B cell (primary cell): ENCODE results near the gene FADS1. TPM values are rescaled to one million over a fixed set of nuclear protein-coding genes. Genes with fewer than 3 reads are reported as not detected.

Source experiments
- ATAC-seq: fragments of 200-7000 bp; cut with Tn5 transposase; one replicate; pipeline ENCODE4 v1.10.0; 2021; ENCODE audit warnings: low read depth, mild to moderate bottlenecking, moderate number of reproducible peaks, moderate library complexity
- CTCF ChIA-PET: fragments of 350-600 bp; sonication (Branson Sonifier 250); formaldehyde crosslinking; loops from one replicate; lab custom pipeline; 2021; ENCODE audit warnings: antibody characterized with exemption, inconsistent platforms; lab: Charles Lee
- POLR2A ChIA-PET: fragments of 350-600 bp; sonication (Branson Sonifier 250); formaldehyde crosslinking; loops from one replicate; lab custom pipeline; 2021; ENCODE audit warnings: antibody characterized with exemption; lab: Charles Lee
- DNase-seq: peaks from one replicate; pipeline ENCODE4 v3.0.0; 2013
- H2AFZ ChIP-seq: 2 replicates; pipeline ENCODE4 v1.6.1; 2012; ENCODE audit warnings: mild to moderate bottlenecking, low read depth, low read length; ENCODE audit not compliant: insufficient read depth, poor library complexity, severe bottlenecking
- H3K27ac ChIP-seq, 2 donors: 1 replicate in 1 of 2; 2 replicates in 1 of 2; pipeline ENCODE4 v1.5.1; 2012 to 2013; ENCODE audit warnings: low read length in 2 of 2, mild to moderate bottlenecking in 2 of 2, moderate library complexity in 1 of 2
- H3K27me3 ChIP-seq, 4 experiments: fragments of 200-600 bp in 1 of 4; sonication (generic) in 1 of 4; replicated peaks in 1 of 4; 1 replicate in 2 of 4; 2 replicates in 2 of 4; pipeline versions ENCODE4 v1.6.1 to v1.7.0; 2013 to 2016; ENCODE audit warnings: low read length in 3 of 4, mild to moderate bottlenecking in 2 of 4, mixed read lengths in 1 of 4, moderate library complexity in 1 of 4; ENCODE audit not compliant: insufficient read depth in 4 of 4, control insufficient read depth in 3 of 4; ENCODE audit errors: control extremely low read depth in 1 of 4
- H3K36me3 ChIP-seq, 2 experiments: replicated peaks in 1 of 2; 1 replicate in 1 of 2; 2 replicates in 1 of 2; pipeline versions ENCODE4 v1.6.1 to v1.7.1; 2013; ENCODE audit warnings: low read length in 1 of 2; ENCODE audit not compliant: insufficient read depth in 2 of 2, control insufficient read depth in 1 of 2; ENCODE audit errors: control extremely low read depth in 1 of 2, extremely low read depth in 1 of 2
- H3K4me1 ChIP-seq, 2 donors: fragments of 200-600 bp in 1 of 2; sonication (generic) in 1 of 2; 1 replicate in 1 of 2; 2 replicates in 1 of 2; pipeline versions ENCODE4 v1.5.1 to v1.6.1; 2013 to 2017; ENCODE audit warnings: low read length in 2 of 2; ENCODE audit not compliant: control insufficient read depth in 2 of 2, insufficient read depth in 2 of 2
- H3K4me2 ChIP-seq: replicated peaks from 2 replicates; pipeline ENCODE3; 2012; ENCODE audit warnings: mild to moderate bottlenecking, low read depth, low read length; ENCODE audit not compliant: poor library complexity, severe bottlenecking
- H3K4me3 ChIP-seq, 5 experiments: fragments of 200-600 bp in 1 of 5; sonication (generic) in 1 of 5; 1 replicate in 3 of 5; 2 replicates in 2 of 5; pipeline versions ENCODE4 v1.5.1 to v1.7.0; 2011 to 2016; ENCODE audit warnings: low read length in 4 of 5, mild to moderate bottlenecking in 4 of 5, low read depth in 2 of 5, control low read depth in 1 of 5, moderate library complexity in 1 of 5; ENCODE audit not compliant: insufficient read depth in 1 of 5; ENCODE audit errors: control extremely low read depth in 1 of 5, extremely low read depth in 1 of 5
- H3K79me2 ChIP-seq: fragments of 200-600 bp; sonication (generic); one replicate; pipeline ENCODE4 v1.6.0; 2016; ENCODE audit warnings: low read length; ENCODE audit not compliant: control insufficient read depth, insufficient read depth
- H3K9ac ChIP-seq: fragments of 200-600 bp; sonication (generic); 2 replicates; pipeline ENCODE4 v1.6.1; 2017; ENCODE audit warnings: mild to moderate bottlenecking, low read length, moderate library complexity
- H3K9me3 ChIP-seq, 3 donors: one replicate each; pipeline versions ENCODE4 v1.6.1 to v1.7.1; 2013; ENCODE audit warnings: low read length in 2 of 3; ENCODE audit not compliant: control insufficient read depth in 2 of 3, insufficient read depth in 1 of 3; ENCODE audit errors: control extremely low read depth in 1 of 3
- H4K20me1 ChIP-seq: 2 replicates; pipeline ENCODE4 v1.6.0; 2012; ENCODE audit warnings: mild to moderate bottlenecking, low read length; ENCODE audit not compliant: insufficient read depth, control insufficient read depth, poor library complexity, severe bottlenecking
- H3K27ac Mint-ChIP-seq: one replicate; pipeline ENCODE4 v1.8.0; 2021; ENCODE audit warnings: mixed read lengths
- H3K27me3 Mint-ChIP-seq: one replicate; pipeline ENCODE4 v1.8.0; 2021; ENCODE audit warnings: mixed read lengths
- H3K4me1 Mint-ChIP-seq: one replicate; pipeline ENCODE4 v1.8.0; 2021; ENCODE audit warnings: mixed read lengths
- H3K4me3 Mint-ChIP-seq: one replicate; pipeline ENCODE4 v1.8.0; 2021; ENCODE audit warnings: mixed read lengths
- H3K9me3 Mint-ChIP-seq: one replicate; pipeline ENCODE4 v1.8.0; 2022; ENCODE audit warnings: mixed read lengths; ENCODE audit not compliant: insufficient read depth
- CTCF ChIP-seq: fragments of 200-600 bp; IDR thresholded peaks from one replicate; pipeline ENCODE4 v1.8.0; 2022; ENCODE audit warnings: antibody characterized with exemption, mild to moderate bottlenecking
- EZH2 ChIP-seq: IDR thresholded peaks from 2 replicates; pipeline ENCODE4 v1.6.1; 2012; ENCODE audit warnings: borderline replicate concordance, low read depth, mild to moderate bottlenecking, moderate library complexity, low read length; ENCODE audit not compliant: insufficient read depth, poor library complexity, severe bottlenecking
- WGBS: methylation state at CpG from one replicate; pipeline ENCODE4 v1.1.5; 2013; ENCODE audit warnings: missing lambda C conversion rate; ENCODE audit not compliant: insufficient coverage; 5-methylcytosine and 5-hydroxymethylcytosine counted together
- intact Hi-C: fragments of 100-400 bp; cut with micrococcal nuclease; formaldehyde crosslinking; loops from one replicate; pipeline ENCODE4 v1.10.0; 2022
- polyA plus RNA-seq: library from polyadenylated mRNA; depleted of rRNA; stranded (reverse); fragments of >200 nt; gene quantifications from 2 replicates; pipeline ENCODE4 v1.2.3, GENCODE V29; 2012
- total RNA-seq, 2 donors: library from RNA; stranded (reverse); fragments of 120-200 nt in 1 of 2; gene quantifications; 1 replicate in 1 of 2; 2 replicates in 1 of 2; pipeline versions ENCODE4 v1.2.3 to v1.2.4, GENCODE V29; 2013 to 2022

The FADS1 gene
- total and polyA plus RNA-seq, 2 donors (not counting 1 experiment from before 2014, with no cell fraction given), result 0.39 to 15.6 TPM

DNA sequence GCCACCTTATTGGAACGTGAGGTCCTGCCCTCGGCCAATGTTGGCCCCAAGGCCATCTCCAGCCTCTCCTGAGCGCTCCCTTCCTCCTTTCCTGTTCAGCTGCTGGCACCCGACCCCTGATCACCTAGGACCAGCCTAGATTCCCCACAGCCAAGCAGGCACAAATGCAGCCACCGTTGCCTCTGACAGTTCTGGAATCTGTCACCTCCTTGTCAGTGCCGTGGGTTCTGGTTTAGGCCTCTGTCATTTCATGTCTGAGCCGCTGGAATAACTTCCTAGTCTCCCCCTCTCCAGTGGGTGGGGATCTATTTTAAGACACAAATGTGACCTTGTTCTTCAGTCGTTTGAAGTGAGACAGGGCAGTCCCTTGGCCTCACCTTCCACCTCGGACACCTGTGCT, 44.8 kb upstream of the FADS1 start:
- CTCF ChIA-PET, result no interaction called here
- no peak overlapping the region for H3K4me3 ChIP-seq
- no peak overlapping the region for H3K27ac ChIP-seq
- intact Hi-C loops, result no loop called here
- H3K36me3 ChIP-seq, result no peaks in the 10 kb centered on the region
- 85% methylated on average over 8 of the region's 9 CpGs for WGBS
- ATAC-seq, result no peak
- no peak overlapping the region for H2AFZ ChIP-seq
- no peak overlapping the region for H3K9ac ChIP-seq
- no peaks in the 10 kb centered on the region for H3K4me1 ChIP-seq
- H3K4me3 Mint-ChIP-seq, result no peak overlapping the region
- H3K9me3 ChIP-seq, result no peaks in the 10 kb centered on the region
- H3K9me3 Mint-ChIP-seq, result no peaks in the 10 kb centered on the region
- no peaks in the 10 kb centered on the region for H3K27me3 Mint-ChIP-seq
- H4K20me1 ChIP-seq, result no peaks in the 10 kb centered on the region
- no peak overlapping the region for H3K27ac Mint-ChIP-seq
- TF ChIP-seq CTCF (no peak), EZH2 (no peak)
- POLR2A ChIA-PET, result interaction anchor here (0.5 kb wide), 1 partner anchor 63 kb away, joined by 15 read pairs; no protein-coding TSS in a partner anchor
- H3K4me1 Mint-ChIP-seq, result no peaks in the 10 kb centered on the region
- DNase-seq, result no peak
- no peaks in the 10 kb centered on the region for H3K79me2 ChIP-seq
- no peak overlapping the region for H3K4me2 ChIP-seq
- no peaks in the 10 kb centered on the region for H3K27me3 ChIP-seq

DNA sequence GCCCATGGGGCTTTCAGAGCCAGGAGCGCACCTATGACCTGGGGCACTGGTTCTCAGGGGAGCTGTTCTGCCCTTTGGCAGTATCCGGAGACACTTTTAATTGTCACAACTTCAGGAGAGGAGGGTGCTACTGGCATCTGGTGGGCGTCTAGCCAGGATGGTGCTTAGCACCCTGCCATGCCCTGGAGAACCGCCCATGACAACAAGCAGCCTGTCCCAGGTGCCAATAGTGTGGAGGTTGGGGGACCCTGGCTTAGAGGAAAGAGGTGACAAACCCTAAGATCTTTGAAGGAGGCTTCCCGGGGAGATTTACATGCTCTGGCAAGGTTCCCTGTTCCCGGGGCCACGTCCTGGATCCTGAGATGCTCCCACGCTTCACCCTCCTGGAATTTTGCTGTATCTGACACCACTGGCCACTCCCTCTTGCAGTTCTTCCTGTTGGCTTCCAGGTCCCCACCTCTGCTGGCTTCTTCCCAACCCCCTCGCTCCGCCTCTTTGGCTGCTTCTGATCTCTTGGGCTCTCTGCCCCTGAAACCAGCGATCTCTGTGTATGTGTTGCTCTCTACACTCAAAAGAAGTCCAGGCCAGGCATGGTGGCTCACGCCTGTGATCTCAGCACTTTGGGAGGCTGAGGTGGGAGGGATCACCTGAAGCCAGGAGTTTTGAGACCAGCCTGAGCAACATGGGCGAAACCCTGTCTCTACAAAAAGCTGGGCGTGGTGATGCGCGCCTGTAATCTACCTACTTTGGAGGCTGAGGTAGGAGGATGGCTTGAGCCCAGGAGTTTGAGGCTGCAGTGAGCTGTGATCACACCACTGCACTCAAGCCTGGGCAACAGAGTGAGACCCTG, 43.5 kb upstream of the FADS1 start:
- H3K27me3 ChIP-seq, result no peaks in the 10 kb centered on the region
- no peaks in the 10 kb centered on the region for H3K79me2 ChIP-seq
- DNase-seq, result no peak
- H3K4me2 ChIP-seq, result no peak overlapping the region
- ChIA-PET POLR2A (no interaction called here), CTCF (no interaction called here)
- H3K27ac ChIP-seq, result no peak overlapping the region
- Mint-ChIP-seq H3K27me3 (no peaks in the 10 kb centered on the region), H3K4me1 (no peaks in the 10 kb centered on the region), H3K9me3 (no peaks in the 10 kb centered on the region), H3K27ac (no peak overlapping the region), H3K4me3 (no peak overlapping the region)
- no peaks in the 10 kb centered on the region for H3K36me3 ChIP-seq
- no peak for ATAC-seq
- no peak for TF ChIP-seq EZH2
- TF ChIP-seq CTCF, result no peak
- 97% methylated on average over 13 of the region's 16 CpGs for WGBS
- no peaks in the 10 kb centered on the region for H4K20me1 ChIP-seq
- no peaks in the 10 kb centered on the region for H3K9me3 ChIP-seq
- H3K4me1 ChIP-seq, result no peaks in the 10 kb centered on the region
- H3K9ac ChIP-seq, result no peak overlapping the region
- H2AFZ ChIP-seq, result no peak overlapping the region
- no peak overlapping the region for H3K4me3 ChIP-seq
- intact Hi-C loops, result no loop called here
